ENCODE results near the gene GPC5. TPM values are rescaled to one million over a fixed set of nuclear protein-coding genes. Genes with fewer than 3 reads are reported as not detected.

The GPC5 gene
- total and polyA plus RNA-seq, 3 donors from 2014 or later: 11.5 to 81.8 (median 52.1) TPM

DNA sequence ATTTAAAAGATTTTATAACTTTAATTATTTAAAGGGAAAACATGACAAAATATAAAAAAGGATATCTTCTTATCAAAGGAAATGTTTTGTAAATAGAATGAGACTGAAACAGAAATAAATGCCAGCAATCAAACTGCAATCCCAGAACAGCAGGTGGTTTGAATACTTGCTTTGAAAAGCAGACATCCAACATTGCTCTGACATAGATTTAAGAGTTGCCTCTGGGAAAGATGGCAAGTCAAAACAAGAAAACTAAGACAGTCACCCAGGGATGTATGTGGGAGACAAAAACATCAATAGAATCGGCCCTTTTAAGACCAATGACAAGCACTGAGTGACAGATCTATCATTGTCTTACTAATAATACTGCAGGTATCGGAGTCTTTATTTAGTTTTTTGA lies 1038.5 kb downstream of the GPC5 start:
- H3K4me1 ChIP-seq: no peaks in the 10 kb centered on the region
- WGBS, 2 donors: 84 to 93% methylated on average over 2 of the region's 2 CpGs
- no peaks in the 10 kb centered on the region for H3K9me3 ChIP-seq
- H3K36me3 ChIP-seq (ENCODE audit: low read depth, missing control alignments): no peaks in the 10 kb centered on the region
- TF ChIP-seq, protein P1, sequence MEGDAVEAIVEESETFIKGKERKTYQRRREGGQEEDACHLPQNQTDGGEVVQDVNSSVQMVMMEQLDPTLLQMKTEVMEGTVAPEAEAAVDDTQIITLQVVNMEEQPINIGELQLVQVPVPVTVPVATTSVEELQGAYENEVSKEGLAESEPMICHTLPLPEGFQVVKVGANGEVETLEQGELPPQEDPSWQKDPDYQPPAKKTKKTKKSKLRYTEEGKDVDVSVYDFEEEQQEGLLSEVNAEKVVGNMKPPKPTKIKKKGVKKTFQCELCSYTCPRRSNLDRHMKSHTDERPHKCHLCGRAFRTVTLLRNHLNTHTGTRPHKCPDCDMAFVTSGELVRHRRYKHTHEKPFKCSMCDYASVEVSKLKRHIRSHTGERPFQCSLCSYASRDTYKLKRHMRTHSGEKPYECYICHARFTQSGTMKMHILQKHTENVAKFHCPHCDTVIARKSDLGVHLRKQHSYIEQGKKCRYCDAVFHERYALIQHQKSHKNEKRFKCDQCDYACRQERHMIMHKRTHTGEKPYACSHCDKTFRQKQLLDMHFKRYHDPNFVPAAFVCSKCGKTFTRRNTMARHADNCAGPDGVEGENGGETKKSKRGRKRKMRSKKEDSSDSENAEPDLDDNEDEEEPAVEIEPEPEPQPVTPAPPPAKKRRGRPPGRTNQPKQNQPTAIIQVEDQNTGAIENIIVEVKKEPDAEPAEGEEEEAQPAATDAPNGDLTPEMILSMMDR (IDR thresholded peaks at IDR 0.05): no peak
- no peak for TF ChIP-seq POLR2A (IDR thresholded peaks at IDR 0.05)
- DNase-seq: no peak
- no peak overlapping the region for H3K27ac ChIP-seq
- H3K27me3 ChIP-seq: no peaks in the 10 kb centered on the region
- intact Hi-C loops (cut with DNase I; ENCODE audit: low total_unique reads): no loop called here
- H3K4me3 ChIP-seq: no peak overlapping the region

DNA sequence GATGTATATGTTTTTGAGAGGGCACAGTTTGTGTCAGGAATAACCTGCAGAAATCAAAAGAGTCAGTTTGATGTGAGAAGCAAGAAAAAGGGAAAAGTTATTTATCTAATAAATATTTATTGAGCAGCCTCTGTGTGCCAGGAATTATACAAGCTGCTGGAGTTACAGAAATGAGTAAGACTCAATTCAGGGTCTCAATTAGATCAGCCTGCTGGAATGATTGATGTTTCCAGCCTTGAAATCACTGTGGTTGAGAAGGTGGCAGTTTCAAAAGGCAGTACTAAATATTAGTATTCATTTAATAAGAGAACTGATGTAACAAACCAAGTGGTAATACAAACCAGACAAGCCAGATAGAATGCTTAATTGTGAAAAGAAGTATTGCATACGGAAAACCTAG lies 1045.8 kb downstream of the GPC5 start:
- no peak for DNase-seq
- H3K9me3 ChIP-seq: no peaks in the 10 kb centered on the region
- no peaks in the 10 kb centered on the region for H3K4me1 ChIP-seq
- no peaks in the 10 kb centered on the region for H3K27me3 ChIP-seq
- H3K27ac ChIP-seq: no peak overlapping the region
- no peak for TF ChIP-seq POLR2A (IDR thresholded peaks at IDR 0.05)
- TF ChIP-seq, protein P1 (IDR thresholded peaks at IDR 0.05): no peak
- intact Hi-C loops (cut with DNase I; ENCODE audit: low total_unique reads): no loop called here
- WGBS, 2 donors: 73 to 88% methylated on average over 1 of the region's 1 CpG
- no peaks in the 10 kb centered on the region for H3K36me3 ChIP-seq (ENCODE audit: low read depth, missing control alignments)
- no peak overlapping the region for H3K4me3 ChIP-seq

GRCh38 chr13:92451060-92451459 lies 1052.6 kb downstream of the GPC5 start:
- H3K9me3 ChIP-seq: no peaks in the 10 kb centered on the region
- TF ChIP-seq, protein P1 (IDR thresholded peaks at IDR 0.05): no peak
- TF ChIP-seq POLR2A (IDR thresholded peaks at IDR 0.05): no peak
- no peak overlapping the region for H3K4me3 ChIP-seq
- intact Hi-C loops (cut with DNase I; ENCODE audit: low total_unique reads): no loop called here
- no peak for DNase-seq
- no peaks in the 10 kb centered on the region for H3K36me3 ChIP-seq (ENCODE audit: low read depth, missing control alignments)
- no peaks in the 10 kb centered on the region for H3K4me1 ChIP-seq
- H3K27me3 ChIP-seq: no peaks in the 10 kb centered on the region
- H3K27ac ChIP-seq: no peak overlapping the region
- 79 to 93% methylated on average over 1 of the region's 1 CpG for WGBS, 2 donors

GRCh38 chr13:92452840-92453239 lies 1054.4 kb downstream of the GPC5 start:
- 66 to 74% methylated on average over 6 of the region's 6 CpGs for WGBS, 2 donors
- Histone ChIP-seq H3K27ac (no peak overlapping the region), H3K4me1 (no peaks in the 10 kb centered on the region), H3K27me3 (no peaks in the 10 kb centered on the region), H3K36me3 (ENCODE audit: low read depth, missing control alignments) (no peaks in the 10 kb centered on the region), H3K9me3 (no peaks in the 10 kb centered on the region), H3K4me3 (no peak overlapping the region)
- no peak for DNase-seq
- intact Hi-C loops (cut with DNase I; ENCODE audit: low total_unique reads): no loop called here
- TF ChIP-seq POLR2A (IDR thresholded peaks at IDR 0.05): no peak
- TF ChIP-seq, protein P1 (IDR thresholded peaks at IDR 0.05): no peak

GRCh38 chr13:92459306-92459705 lies 1060.9 kb downstream of the GPC5 start:
- intact Hi-C loops (cut with DNase I; ENCODE audit: low total_unique reads): no loop called here
- WGBS, 2 donors: 81 to 87% methylated on average over 4 of the region's 4 CpGs
- H3K27ac ChIP-seq: no peak overlapping the region

More at GRCh38 chr13:92459306-92459705, 1060.9 kb downstream of the GPC5 start:
- no peak overlapping the region for H3K4me3 ChIP-seq
- no peaks in the 10 kb centered on the region for H3K9me3 ChIP-seq
- no peak for DNase-seq
- no peaks in the 10 kb centered on the region for H3K36me3 ChIP-seq (ENCODE audit: low read depth, missing control alignments)
- H3K4me1 ChIP-seq: no peaks in the 10 kb centered on the region
- TF ChIP-seq, protein P1 (IDR thresholded peaks at IDR 0.05): no peak
- TF ChIP-seq POLR2A (IDR thresholded peaks at IDR 0.05): no peak
- no peaks in the 10 kb centered on the region for H3K27me3 ChIP-seq

All from testis (tissue), 3 donors.